OCI-LY3 (cell line): ENCODE measurements around the gene PIP4K2C.
"Not testable (repeated sequence)": the region's sequence is repeated elsewhere in the genome, so short reads cannot be mapped to it uniquely, and the experiment has no call there.

ENCODE experiments used
- H2AFZ ChIP-seq: fragments of 200-600, 300-600 bp; shearing (Covaris generic); 2 replicates; pipeline ENCODE4 v1.6.0; 2014; ENCODE audit warnings: antibody characterized with exemption, low read depth, low read length
- H3K27ac ChIP-seq: fragments of 200-600, 300-600 bp; sonication (generic); 2 replicates; pipeline ENCODE4 v1.5.1; 2014; ENCODE audit warnings: mild to moderate bottlenecking, low read length, moderate library complexity, mixed read lengths
- H3K27me3 ChIP-seq: fragments of 200-600, 300-600 bp; sonication (generic); 2 replicates; pipeline ENCODE4 v1.6.1; 2014; ENCODE audit warnings: low read depth, low read length, mixed read lengths
- H3K36me3 ChIP-seq: fragments of 200-600, 300-600 bp; sonication (generic); replicated peaks from 2 replicates; pipeline ENCODE3; 2014; ENCODE audit warnings: low read depth, low read length, mixed read lengths
- H3K4me1 ChIP-seq: fragments of 300-600, 200-600 bp; sonication (generic); 2 replicates; pipeline ENCODE4 v1.6.1; 2014; ENCODE audit warnings: low read length, mixed read lengths
- H3K4me2 ChIP-seq: fragments of 200-600, 300-600 bp; sonication (generic); 2 replicates; pipeline ENCODE4 v1.6.1; 2014; ENCODE audit warnings: low read length, mixed read lengths
- H3K4me3 ChIP-seq: fragments of 300-600, 200-600 bp; sonication (generic); 2 replicates; pipeline ENCODE4 v1.5.1; 2014; ENCODE audit warnings: antibody characterized with exemption, mild to moderate bottlenecking, low read length, moderate library complexity
- H3K79me2 ChIP-seq: fragments of 300-600, 200-600 bp; shearing (Covaris generic); 2 replicates; pipeline ENCODE4 v1.6.1; 2014; ENCODE audit warnings: mild to moderate bottlenecking, low read length, mixed read lengths
- H3K9ac ChIP-seq: fragments of 300-600, 200-600 bp; shearing (Covaris generic); 2 replicates; pipeline ENCODE4 v1.6.0; 2014; ENCODE audit warnings: mild to moderate bottlenecking, low read length, moderate library complexity
- H3K9me3 ChIP-seq: fragments of 200-600, 300-600 bp; shearing (Covaris generic); 2 replicates; pipeline ENCODE4 v1.6.1; 2014; ENCODE audit warnings: low read length, mixed read lengths; ENCODE audit not compliant: insufficient read depth
- H4K20me1 ChIP-seq: fragments of 200-600, 300-600 bp; sonication (generic); 2 replicates; pipeline ENCODE4 v1.6.1; 2016; ENCODE audit warnings: low read length, mixed read lengths; ENCODE audit not compliant: insufficient read depth
- EZH2phosphoT487 ChIP-seq: fragments of 200-600 bp; shearing (Covaris generic); IDR thresholded peaks from 2 replicates; pipeline ENCODE4 v1.6.1; 2018; ENCODE audit warnings: antibody characterized with exemption, mixed run types, low read depth
- TF ChIP-seq, protein P1 (sequence below): fragments of 200-600, 300-600 bp; sonication (generic); IDR thresholded peaks from 2 replicates; pipeline ENCODE4 v1.5.1; 2014; ENCODE audit warnings: antibody characterized with exemption, low read length, low read depth

Gene PIP4K2C

DNA sequence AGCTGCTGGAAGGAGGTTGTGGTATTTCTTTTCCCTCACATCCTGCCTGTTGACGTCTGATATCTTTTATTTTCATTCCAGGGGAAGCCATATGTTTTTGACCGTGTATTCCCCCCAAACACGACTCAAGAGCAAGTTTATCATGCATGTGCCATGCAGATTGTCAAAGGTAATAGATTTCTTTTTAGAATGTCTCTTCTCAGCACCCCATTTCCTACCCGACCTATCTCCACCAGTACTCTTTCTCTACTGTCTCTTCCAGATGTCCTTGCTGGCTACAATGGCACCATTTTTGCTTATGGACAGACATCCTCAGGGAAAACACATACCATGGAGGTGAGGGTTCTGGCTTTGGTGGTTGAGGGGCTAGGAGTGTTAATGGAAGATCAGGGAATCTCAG is 27.6 kb upstream of the PIP4K2C start:
- H3K4me1 ChIP-seq, result no peaks in the 10 kb centered on the region
- no peak overlapping the region for H3K4me2 ChIP-seq
- no peaks in the 10 kb centered on the region for H3K36me3 ChIP-seq
- TF ChIP-seq EZH2phosphoT487, result no peak
- TF ChIP-seq, protein P1, sequence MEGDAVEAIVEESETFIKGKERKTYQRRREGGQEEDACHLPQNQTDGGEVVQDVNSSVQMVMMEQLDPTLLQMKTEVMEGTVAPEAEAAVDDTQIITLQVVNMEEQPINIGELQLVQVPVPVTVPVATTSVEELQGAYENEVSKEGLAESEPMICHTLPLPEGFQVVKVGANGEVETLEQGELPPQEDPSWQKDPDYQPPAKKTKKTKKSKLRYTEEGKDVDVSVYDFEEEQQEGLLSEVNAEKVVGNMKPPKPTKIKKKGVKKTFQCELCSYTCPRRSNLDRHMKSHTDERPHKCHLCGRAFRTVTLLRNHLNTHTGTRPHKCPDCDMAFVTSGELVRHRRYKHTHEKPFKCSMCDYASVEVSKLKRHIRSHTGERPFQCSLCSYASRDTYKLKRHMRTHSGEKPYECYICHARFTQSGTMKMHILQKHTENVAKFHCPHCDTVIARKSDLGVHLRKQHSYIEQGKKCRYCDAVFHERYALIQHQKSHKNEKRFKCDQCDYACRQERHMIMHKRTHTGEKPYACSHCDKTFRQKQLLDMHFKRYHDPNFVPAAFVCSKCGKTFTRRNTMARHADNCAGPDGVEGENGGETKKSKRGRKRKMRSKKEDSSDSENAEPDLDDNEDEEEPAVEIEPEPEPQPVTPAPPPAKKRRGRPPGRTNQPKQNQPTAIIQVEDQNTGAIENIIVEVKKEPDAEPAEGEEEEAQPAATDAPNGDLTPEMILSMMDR, result no peak
- no peak overlapping the region for H3K4me3 ChIP-seq
- H2AFZ ChIP-seq, result no peak overlapping the region
- H4K20me1 ChIP-seq, result no peaks in the 10 kb centered on the region
- H3K9me3 ChIP-seq, result no peaks in the 10 kb centered on the region
- no peak overlapping the region for H3K9ac ChIP-seq
- peaks cover 22% of the 10 kb centered on the region; the same call in 1 of the 2 replicates for H3K27me3 ChIP-seq
- no peaks in the 10 kb centered on the region for H3K79me2 ChIP-seq
- no peak overlapping the region for H3K27ac ChIP-seq

DNA sequence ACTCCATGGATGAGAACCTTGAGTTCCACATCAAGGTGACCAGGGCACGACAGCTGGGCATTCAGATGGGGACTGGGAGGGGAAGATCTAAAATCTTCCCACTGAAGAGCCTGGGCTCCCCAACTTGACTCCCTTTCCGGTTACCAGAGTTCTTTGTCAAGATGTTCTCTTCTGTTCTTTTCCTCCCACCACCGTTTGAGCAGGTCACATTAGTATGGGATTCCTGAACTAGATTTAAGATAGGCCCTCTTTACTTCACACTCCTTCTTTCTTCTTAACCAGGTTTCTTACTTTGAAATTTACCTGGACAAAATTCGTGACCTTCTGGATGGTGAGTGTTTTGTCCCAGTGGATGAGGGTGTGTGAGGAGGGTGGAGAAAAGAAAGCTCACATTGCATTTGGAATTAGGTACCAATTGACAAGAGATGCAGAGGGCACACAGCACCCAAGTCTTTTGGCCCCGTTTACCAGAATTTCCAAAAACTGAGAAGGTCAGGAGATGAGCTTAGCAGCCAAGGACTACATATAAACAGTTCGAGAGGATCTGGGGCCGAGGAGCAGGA is 26.7 kb upstream of the PIP4K2C start:
- no peaks in the 10 kb centered on the region for H3K79me2 ChIP-seq
- H3K4me1 ChIP-seq, result no peaks in the 10 kb centered on the region
- H3K4me3 ChIP-seq, result no peak overlapping the region
- H3K9me3 ChIP-seq, result no peaks in the 10 kb centered on the region
- TF ChIP-seq EZH2phosphoT487, result no peak
- TF ChIP-seq, protein P1, result no peak
- H2AFZ ChIP-seq, result no peak overlapping the region
- H3K4me2 ChIP-seq, result no peak overlapping the region
- H4K20me1 ChIP-seq, result no peaks in the 10 kb centered on the region
- no peaks in the 10 kb centered on the region for H3K36me3 ChIP-seq
- H3K27ac ChIP-seq, result no peak overlapping the region
- H3K9ac ChIP-seq, result no peak overlapping the region
- peaks cover 22% of the 10 kb centered on the region; the same call in 1 of the 2 replicates for H3K27me3 ChIP-seq

DNA sequence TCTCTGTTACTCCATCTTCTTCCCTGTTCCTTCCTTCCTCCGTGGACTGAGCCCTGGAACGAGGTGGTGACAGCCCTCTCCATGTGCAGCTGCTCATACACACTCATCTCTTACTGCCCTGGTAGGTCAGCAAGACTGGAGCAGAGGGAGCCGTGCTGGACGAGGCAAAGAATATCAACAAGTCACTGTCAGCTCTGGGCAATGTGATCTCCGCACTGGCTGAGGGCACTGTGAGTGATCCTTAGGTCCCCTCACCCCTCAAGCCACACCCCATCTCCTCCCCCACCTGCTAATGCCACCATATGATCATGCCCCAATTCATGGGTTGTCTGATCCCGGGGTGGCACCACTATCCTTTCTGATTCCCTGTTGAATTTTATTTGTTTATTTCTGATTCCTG is 22.2 kb upstream of the PIP4K2C start:
- Histone ChIP-seq H3K27ac (no peak overlapping the region), H2AFZ (no peak overlapping the region), H3K4me3 (no peak overlapping the region), H3K36me3 (no peaks in the 10 kb centered on the region), H3K9ac (no peak overlapping the region), H3K9me3 (no peaks in the 10 kb centered on the region), H3K79me2 (no peaks in the 10 kb centered on the region), H3K27me3 (peaks cover 10% of the 10 kb centered on the region; the same call in 1 of the 2 replicates), H4K20me1 (no peaks in the 10 kb centered on the region), H3K4me2 (no peak overlapping the region), H3K4me1 (no peaks in the 10 kb centered on the region)
- TF ChIP-seq EZH2phosphoT487, result no peak
- TF ChIP-seq, protein P1, result no peak

DNA sequence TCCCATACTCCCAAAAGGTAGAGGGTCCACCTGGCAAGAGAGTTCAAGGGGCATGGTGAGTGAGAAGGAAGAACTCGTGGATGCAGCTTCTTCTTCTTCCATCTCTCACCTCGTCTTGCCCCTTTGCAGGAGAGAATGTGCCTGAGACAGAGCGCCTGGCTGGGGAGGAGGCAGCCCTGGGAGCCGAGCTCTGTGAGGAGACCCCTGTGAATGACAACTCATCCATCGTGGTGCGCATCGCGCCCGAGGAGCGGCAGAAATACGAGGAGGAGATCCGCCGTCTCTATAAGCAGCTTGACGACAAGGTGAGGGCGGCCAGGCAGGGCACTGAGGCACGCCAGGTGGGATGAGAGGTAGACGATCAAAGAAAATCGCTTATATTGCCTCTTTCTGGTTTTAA is 21.1 kb upstream of the PIP4K2C start:
- TF ChIP-seq, protein P1, result no peak
- no peak for TF ChIP-seq EZH2phosphoT487
- H3K4me3 ChIP-seq, result no peak overlapping the region

DNA sequence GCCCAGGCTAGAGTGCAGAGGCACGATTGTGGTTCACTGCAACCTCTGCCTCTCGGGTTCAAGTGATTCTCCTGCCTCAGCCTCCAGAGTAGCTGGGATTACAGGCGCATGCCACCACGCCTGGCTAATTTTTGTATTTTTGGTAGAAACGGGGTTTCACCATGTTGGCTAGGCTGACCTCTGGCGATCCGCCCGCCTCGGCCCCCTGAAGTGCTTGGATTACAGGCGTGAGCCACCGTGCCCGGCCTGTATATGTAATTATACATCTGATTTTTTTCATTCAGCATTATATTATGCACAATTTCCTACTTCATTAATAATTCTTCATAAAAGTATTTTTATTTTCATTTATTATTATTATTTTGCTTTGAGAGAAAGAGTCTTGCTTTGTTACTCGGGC is 20.6 kb upstream of the PIP4K2C start:
- not testable (repeated sequence) for H3K4me2 ChIP-seq, H4K20me1 ChIP-seq, H3K36me3 ChIP-seq, H3K27ac ChIP-seq, H3K4me3 ChIP-seq, H3K79me2 ChIP-seq, H3K9ac ChIP-seq, H3K9me3 ChIP-seq, H2AFZ ChIP-seq, H3K27me3 ChIP-seq, H3K4me1 ChIP-seq

More for the DNA sequence above, 21.1 kb upstream of the PIP4K2C start:
- Histone ChIP-seq H3K4me2 (no peak overlapping the region), H2AFZ (no peak overlapping the region), H3K36me3 (no peaks in the 10 kb centered on the region), H3K27ac (no peak overlapping the region), H3K9me3 (no peaks in the 10 kb centered on the region), H3K27me3 (0 out of 2 replicates have a peak, but pooled peaks cover under 1% of the 10 kb centered on the region), H3K4me1 (no peaks in the 10 kb centered on the region), H3K9ac (no peak overlapping the region), H4K20me1 (no peaks in the 10 kb centered on the region), H3K79me2 (no peaks in the 10 kb centered on the region)
